Activated CD8-positive, alpha-beta memory T cell treated with anti-CD3 and anti-CD28 coated beads, Interleukin-2, amount 50 U/mL, for 4 hours (primary cell): ENCODE results near the gene P2RY1.

Experiments
- DNase-seq: peaks from one replicate; pipeline ENCODE4 v3.0.0-alpha.2; 2020

P2RY1 gene

GRCh38 chr3:152834776-152835600 lies at the start of gene P2RY1:
Gene P2RY1 (plus strand): TSS chr3:152835131. CDS start chr3:152835783, 652 bp downstream.
- DNase-seq: no peak

- DNase-seq: no peak
Observed at GRCh38 chr3:152786977-152787681, 47.8 kb upstream of the P2RY1 start.

GRCh38 chr3:152790651-152791387 lies 44.1 kb upstream of the P2RY1 start:
- DNase-seq: no peak

GRCh38 chr3:152793969-152794368 lies 41.0 kb upstream of the P2RY1 start:
- no peak for DNase-seq

- DNase-seq: no peak
Observed at GRCh38 chr3:152797751-152798432, 37.0 kb upstream of the P2RY1 start.

GRCh38 chr3:152811974-152812760 lies 22.8 kb upstream of the P2RY1 start:
- DNase-seq: no peak

- DNase-seq: no peak
Observed at GRCh38 chr3:152817400-152817799, 17.5 kb upstream of the P2RY1 start.

- DNase-seq: no peak
Observed at GRCh38 chr3:152818027-152818426, 16.9 kb upstream of the P2RY1 start.

- no peak for DNase-seq
Observed at GRCh38 chr3:152823173-152823572, 11.8 kb upstream of the P2RY1 start.

- DNase-seq: no peak
Observed at GRCh38 chr3:152823781-152824180, 11.2 kb upstream of the P2RY1 start.

- DNase-seq: no peak
Observed at GRCh38 chr3:152825566-152825965, 9.4 kb upstream of the P2RY1 start.

- DNase-seq: no peak
Observed at GRCh38 chr3:152826476-152826875, 8.5 kb upstream of the P2RY1 start.

GRCh38 chr3:152827313-152827712 lies 7.6 kb upstream of the P2RY1 start:
- DNase-seq: no peak

- no peak for DNase-seq
Observed at GRCh38 chr3:152828075-152828840, 6.7 kb upstream of the P2RY1 start.

GRCh38 chr3:152830245-152830644 lies 4.7 kb upstream of the P2RY1 start:
- DNase-seq: no peak

GRCh38 chr3:152832046-152832445 lies 2.9 kb upstream of the P2RY1 start:
- no peak for DNase-seq

- no peak for DNase-seq
Observed at GRCh38 chr3:152833089-152833488, 1.8 kb upstream of the P2RY1 start.

- DNase-seq: no peak
Observed at GRCh38 chr3:152834191-152834775, 648 bp upstream of the P2RY1 start.

GRCh38 chr3:152835601-152836102 lies 721 bp downstream of the P2RY1 start:
- no peak for DNase-seq

- DNase-seq: no peak
Observed at GRCh38 chr3:152836269-152836668, 1.3 kb downstream of the P2RY1 start.

- DNase-seq: no peak
Observed at GRCh38 chr3:152839511-152839910, 4.6 kb downstream of the P2RY1 start.
